Stimulated activated CD4-positive, alpha-beta T cell treated with anti-CD3 and anti-CD28 coated beads, Interleukin-1b, Interleukin-23, amount 100 ng/mL, for 1 hour (primary cell): Measurements from ENCODE around the gene RUFY3.
"Not testable (repeated sequence)": the region's sequence is repeated elsewhere in the genome, so short reads cannot be mapped to it uniquely, and the experiment has no call there.

Experiments
- DNase-seq, 2 donors: peaks; one replicate each; pipeline ENCODE4 v3.0.0-alpha.2; 2020; ENCODE audit warnings: low read depth in 2 of 2

The RUFY3 gene

DNA sequence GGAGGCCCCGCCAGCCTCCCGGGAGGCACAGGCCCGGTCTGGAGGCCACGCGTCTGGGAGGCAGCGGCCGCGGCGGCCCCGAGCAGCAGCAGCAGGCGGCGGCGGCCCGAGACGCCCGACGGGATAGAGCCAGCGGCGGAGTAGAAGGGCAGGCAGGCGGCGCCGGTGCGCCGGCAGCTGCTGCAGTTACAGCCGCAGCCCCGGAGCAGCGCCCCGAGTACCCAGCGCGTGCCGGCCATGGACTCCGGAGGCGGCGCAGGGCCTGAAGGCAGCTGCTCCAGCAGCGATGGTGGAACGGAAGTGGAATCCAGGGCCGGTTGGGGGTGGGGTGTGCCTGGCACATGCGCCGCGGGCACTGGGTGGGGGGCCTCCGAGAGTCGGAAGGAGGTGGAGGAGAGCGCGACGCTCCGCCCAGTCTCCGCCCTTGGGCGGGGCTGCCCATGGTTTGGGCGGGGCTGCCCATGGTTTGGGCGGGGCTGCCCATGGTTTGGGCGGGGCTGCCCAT is 117.9 kb downstream of the RUFY3 start, which contains the start of gene GRSF1:
Gene GRSF1, minus strand, starts transcription at position 302 of the 505 bp plus-strand sequence. Its CDS starts 63 bp downstream, at position 239.
- peak; percentile 88 to 91 for DNase-seq

DNA sequence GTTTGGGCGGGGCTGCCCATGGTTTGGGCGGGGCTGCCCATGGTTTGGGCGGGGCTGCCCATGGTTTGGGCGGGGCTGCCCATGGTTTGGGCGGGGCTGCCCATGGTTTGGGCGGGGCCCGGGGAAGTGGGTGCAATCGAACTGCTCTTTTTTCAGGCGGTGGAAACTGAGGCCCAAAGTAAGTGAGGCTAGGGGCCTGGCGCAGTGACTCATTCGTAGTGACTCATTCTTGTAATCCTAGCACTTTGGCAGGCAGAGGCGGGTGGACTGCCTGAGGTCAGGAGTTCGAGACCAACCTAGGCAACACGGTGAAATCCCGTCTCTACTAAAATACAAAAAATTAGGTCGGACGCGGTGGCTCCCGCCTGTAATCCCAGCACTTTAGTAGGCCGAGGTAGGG is 118.4 kb downstream of the RUFY3 start:
- peak; percentile 29 to 32 for DNase-seq

DNA sequence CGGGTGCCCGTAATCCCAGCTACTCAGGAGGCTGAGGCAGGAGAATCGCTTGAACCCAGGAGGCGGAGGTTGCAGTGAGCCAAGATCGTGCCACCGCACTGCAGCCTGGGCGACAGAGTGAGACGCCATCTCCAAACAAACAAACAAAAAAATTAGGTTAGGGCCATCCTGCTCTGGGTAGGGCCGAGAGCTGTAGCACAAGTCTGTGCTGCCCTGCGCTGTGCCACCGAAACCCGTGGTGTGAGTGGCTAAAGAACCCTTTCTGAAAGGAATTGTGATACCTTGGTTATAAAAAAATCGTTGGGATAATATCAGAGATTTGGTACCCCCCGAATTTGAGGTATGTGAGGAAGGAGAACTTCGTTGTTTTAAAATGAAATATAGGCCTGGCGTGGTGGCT is 118.9 kb downstream of the RUFY3 start:
- not testable (repeated sequence) for DNase-seq

DNA sequence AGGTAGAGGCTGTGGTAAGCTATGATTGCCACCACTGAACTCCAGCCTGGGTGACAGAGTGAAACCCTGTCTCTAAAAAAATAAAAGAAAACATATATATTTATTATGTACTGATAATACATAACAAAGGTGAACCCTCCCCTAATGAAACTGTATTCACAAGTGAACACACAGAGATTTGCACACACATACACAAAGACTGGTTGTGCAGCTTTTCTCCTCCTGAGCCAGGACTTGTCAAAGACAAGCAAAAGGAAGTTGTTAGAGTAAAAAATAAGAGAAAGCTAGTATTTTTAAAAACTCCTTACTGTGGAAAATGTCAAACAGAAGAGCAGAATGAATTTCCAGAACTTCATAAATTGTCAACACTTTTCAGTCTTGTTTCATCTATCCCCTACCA is 119.4 kb downstream of the RUFY3 start:
- DNase-seq = no peak

DNA sequence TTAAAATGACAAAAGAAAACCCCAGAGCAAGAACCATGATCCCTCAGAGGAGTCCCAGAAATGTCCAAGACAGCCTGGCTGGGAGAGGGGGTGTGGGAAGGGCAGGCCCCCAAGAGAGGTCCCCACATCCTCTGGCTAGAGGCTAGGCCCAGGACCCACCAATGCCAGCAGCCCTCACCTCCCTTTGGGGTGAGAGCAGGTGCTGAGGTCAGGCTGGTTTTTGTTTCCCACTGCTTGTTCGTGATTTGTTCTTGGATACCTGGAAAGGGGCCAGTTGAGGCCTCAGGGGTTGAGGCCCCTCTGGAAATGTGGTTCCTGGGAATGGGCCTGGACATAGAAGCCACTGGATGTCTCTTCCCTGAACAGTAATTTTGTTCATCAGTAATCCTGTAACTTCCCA is 120.2 kb downstream of the RUFY3 start:
- no peak for DNase-seq

DNA sequence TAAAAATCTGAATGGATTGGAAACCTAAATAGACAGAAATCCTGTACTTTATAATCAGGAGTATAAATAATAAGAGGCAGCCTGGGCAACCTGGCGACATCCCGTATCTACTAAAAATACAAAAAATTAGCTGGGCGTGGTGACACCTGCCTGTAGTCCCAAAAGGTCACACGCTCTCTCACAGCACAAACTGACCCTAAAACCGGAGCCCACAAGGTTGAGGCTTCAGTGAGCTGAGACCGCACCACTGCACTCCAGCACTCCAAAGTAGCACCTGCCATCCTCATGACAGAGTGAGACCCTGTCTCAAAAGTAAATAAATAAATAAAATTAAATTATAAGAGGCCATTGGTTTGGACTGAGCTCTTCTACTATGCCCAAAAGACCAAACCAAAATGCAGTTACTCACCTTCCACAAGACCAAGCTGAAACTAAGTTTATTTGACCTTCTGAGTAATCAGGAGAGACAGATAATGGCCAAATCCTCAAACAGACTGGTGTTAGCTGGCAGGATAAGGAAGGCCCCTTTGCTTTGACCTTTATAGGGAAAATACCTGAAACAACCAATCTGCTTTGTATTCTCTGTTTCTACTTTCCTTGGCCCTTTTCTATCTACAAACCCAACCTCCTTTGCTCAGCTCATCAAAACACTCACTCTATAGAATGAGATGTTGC is 121.1 kb downstream of the RUFY3 start:
- DNase-seq = no peak

- DNase-seq = no peak
Measured at GRCh38 chr4:70844180-70844579, 122.4 kb downstream of the RUFY3 start.

DNA sequence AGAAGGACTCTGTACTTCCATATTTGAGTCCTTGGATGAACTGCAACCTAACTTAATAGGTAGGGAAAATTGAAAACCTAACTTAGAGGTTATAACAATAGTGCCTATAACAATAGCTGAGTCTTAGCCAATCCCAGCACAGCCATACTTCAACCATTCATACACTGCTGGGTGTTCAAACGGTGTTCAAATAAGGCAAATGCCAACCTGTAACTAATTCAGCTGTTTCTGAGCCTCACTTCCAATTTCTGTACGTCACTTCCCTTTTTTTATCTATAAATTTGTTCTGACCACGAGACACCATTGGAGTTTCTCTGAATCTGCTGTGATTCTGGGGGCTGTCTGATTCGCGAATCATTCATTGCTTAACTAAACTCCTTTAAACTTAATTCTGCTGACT is 127.5 kb downstream of the RUFY3 start:
- DNase-seq = no peak

DNA sequence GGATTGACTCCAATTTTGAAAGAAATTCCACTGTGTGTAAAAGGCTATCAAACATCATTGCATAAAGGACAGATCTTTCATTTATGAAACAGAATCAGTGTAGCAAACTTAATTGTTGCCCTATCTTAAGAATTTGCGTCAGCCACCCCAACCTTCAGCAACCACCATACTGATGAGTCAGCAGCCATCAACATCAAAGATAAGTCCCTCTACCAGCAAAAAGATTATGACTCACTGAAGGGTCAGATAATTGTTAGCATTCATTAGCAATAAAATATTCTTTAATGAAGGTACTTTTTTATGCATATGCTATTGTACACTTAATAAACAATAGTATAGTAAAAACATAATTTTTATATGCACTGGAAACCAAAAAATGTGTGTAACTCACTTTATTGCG is 133.7 kb downstream of the RUFY3 start:
- no peak for DNase-seq
